ENCODE results near the gene KAT2B. TPM values are rescaled to one million over a fixed set of nuclear protein-coding genes. Genes with fewer than 3 reads are reported as not detected.

Gene KAT2B
- total RNA-seq, 5 donors from 2014 or later (not counting 1 experiment from before 2014, with no cell fraction given) = 49.5 to 98.8 (median 80.8) TPM

DNA sequence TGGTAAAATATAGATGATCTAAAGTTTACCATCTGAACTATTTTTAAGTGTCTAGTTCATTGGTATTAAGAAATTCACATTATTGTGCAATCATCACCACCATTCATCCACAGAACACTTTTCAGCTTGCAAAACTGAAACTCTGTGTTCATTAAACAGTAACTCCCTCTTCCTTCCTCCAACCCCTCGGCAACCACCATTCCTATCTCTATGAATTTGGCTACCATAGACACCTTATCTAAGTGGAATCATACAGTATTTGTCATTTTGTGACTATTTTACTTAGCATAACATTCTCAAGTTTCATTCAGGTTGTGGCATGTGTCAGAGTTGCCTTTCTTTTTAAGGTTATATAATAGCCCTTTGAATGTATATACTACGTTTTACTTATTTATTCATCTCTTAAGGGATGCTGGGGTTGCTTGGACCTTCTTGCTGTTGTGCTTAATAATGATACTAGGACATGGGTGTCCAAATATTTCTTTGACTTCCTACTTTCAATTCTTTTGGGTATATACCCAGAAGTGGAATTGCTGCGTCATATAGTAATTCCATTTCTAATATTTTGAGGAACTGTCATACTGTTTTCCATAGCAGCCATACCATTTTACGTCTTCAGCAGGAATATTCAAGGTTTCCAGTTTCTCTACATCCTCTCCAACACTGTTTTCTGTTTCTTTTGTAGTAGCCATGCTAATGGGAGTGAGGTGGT, 20.9 kb downstream of the KAT2B start:
- ChIA-PET CTCF (no interaction called here), POLR2A (interaction anchor here in 1 of 2 donors (0.6 kb wide), 1 partner anchor 17 kb away, joined by 4 read pairs; no protein-coding TSS in a partner anchor)
- WGBS (ENCODE audit: insufficient coverage) = no CpG with 5 or more reads among the region's 4 CpGs
- no peak overlapping the region for H3K4me3 ChIP-seq (ENCODE audit: control insufficient read depth in 1 of 2, extremely low read depth in 1 of 2, low read length in 1 of 2)
- H3K9me3 Mint-ChIP-seq = no peaks in the 10 kb centered on the region
- H3K27me3 Mint-ChIP-seq = no peaks in the 10 kb centered on the region
- peak in 1 of 4 experiments; percentile 48 for ATAC-seq (replicated peaks in 1 of 4)
- H3K36me3 ChIP-seq (ENCODE audit: control insufficient read depth in 2 of 2, extremely low read depth in 1 of 2, insufficient read depth in 1 of 2, low read length in 1 of 2) = no peaks in the 10 kb centered on the region
- H3K36me3 Mint-ChIP-seq = peaks cover 6% of the 10 kb centered on the region
- no peaks in the 10 kb centered on the region for H3K9me3 ChIP-seq
- H3K4me1 Mint-ChIP-seq = peaks cover 53 to 60% (median 54%) of the 10 kb centered on the region in 3 donors
- H3K4me1 ChIP-seq (ENCODE audit: control insufficient read depth in 1 of 2, extremely low read depth in 1 of 2, insufficient read depth in 2 of 2, low read length in 2 of 2) = peaks cover 3 to 38% of the 10 kb centered on the region in 2 experiments
- H3K27me3 ChIP-seq (replicated peaks in 1 of 2; ENCODE audit: control insufficient read depth in 2 of 2, extremely low read depth in 1 of 2, insufficient read depth in 2 of 2, low read length in 1 of 2) = no peaks in the 10 kb centered on the region
- DNase-seq = peak in 1 of 35 experiments; percentile 26
- peak overlapping the region; percentile 31 to 55 for H3K27ac Mint-ChIP-seq
- H3K27ac ChIP-seq (ENCODE audit: low read length) = peak overlapping the region; percentile 41
- peak overlapping the region; percentile 1 to 43 (median 33) for H3K4me3 Mint-ChIP-seq

DNA sequence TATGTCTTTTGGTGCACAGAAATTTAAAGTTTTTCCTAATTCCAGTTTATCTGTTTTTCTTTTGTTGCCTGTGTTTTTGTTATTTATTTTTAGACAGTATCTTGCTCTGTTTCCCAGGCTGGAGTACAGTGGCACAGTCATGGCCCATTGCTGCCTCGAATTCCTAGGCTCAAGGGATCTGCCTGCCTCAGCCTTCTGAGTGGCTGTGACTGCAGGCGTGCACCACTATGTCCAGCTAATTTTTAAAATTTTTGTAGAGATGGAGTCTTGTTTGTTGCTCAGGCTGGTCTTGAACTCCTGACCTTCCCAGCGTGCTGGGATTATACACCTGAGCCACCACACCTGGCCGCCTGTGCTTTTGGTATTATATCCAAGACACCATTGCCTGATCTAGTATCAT, 22.8 kb downstream of the KAT2B start:
- H3K27me3 ChIP-seq (replicated peaks in 1 of 2; ENCODE audit: control insufficient read depth in 2 of 2, extremely low read depth in 1 of 2, insufficient read depth in 2 of 2, low read length in 1 of 2) = no peaks in the 10 kb centered on the region
- ChIA-PET POLR2A (no interaction called here), CTCF (interaction anchor here in 1 of 2 donors (1.5 kb wide), 1 partner anchor 22 kb away, joined by 3 read pairs; no protein-coding TSS in a partner anchor)
- H3K36me3 ChIP-seq (ENCODE audit: control insufficient read depth in 2 of 2, extremely low read depth in 1 of 2, insufficient read depth in 1 of 2, low read length in 1 of 2) = no peaks in the 10 kb centered on the region
- Mint-ChIP-seq H3K27me3 (no peaks in the 10 kb centered on the region), H3K9me3 (no peaks in the 10 kb centered on the region), H3K36me3 (peaks cover 6% of the 10 kb centered on the region), H3K27ac (no peak overlapping the region), H3K4me3 (no peak overlapping the region), H3K4me1 (peaks cover 60 to 69% (median 64%) of the 10 kb centered on the region in 3 donors)
- H3K4me3 ChIP-seq (ENCODE audit: control insufficient read depth in 1 of 2, extremely low read depth in 1 of 2, low read length in 1 of 2) = no peak overlapping the region
- no peak overlapping the region for H3K27ac ChIP-seq (ENCODE audit: low read length)
- H3K9me3 ChIP-seq = no peaks in the 10 kb centered on the region
- WGBS (ENCODE audit: insufficient coverage) = 100% methylated on average over 1 of the region's 4 CpGs
- peaks cover 3 to 32% of the 10 kb centered on the region in 2 experiments for H3K4me1 ChIP-seq (ENCODE audit: control insufficient read depth in 1 of 2, extremely low read depth in 1 of 2, insufficient read depth in 2 of 2, low read length in 2 of 2)
- DNase-seq = no peak
- no peak for ATAC-seq (replicated peaks in 1 of 4)

DNA sequence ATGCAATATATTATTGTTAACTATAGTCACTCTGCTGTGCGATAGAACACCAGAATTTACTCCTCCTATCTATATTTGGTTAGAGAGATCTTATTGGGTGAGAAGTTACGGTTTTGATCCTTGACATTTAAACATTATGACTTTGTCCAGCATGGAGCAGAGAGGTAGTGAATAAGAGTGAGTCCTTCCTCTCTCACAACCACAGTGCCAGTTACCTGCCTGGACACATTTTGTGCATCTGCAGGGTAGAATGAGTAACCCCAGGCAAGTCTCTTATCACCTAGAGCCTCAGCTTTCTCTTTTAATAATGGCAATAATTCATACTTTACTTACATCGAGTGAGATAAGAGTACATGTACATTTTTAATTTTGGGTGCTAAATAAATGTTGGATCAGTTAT, 24.1 kb downstream of the KAT2B start:
- Mint-ChIP-seq H3K27me3 (no peaks in the 10 kb centered on the region), H3K4me1 (peaks cover 69 to 78% (median 77%) of the 10 kb centered on the region in 3 donors), H3K27ac (peak overlapping the region in 1 of 2 donors; percentile 15), H3K9me3 (no peaks in the 10 kb centered on the region), H3K4me3 (no peak overlapping the region), H3K36me3 (peaks cover 17% of the 10 kb centered on the region)
- H3K36me3 ChIP-seq (ENCODE audit: control insufficient read depth in 2 of 2, extremely low read depth in 1 of 2, insufficient read depth in 1 of 2, low read length in 1 of 2) = no peaks in the 10 kb centered on the region
- no peaks in the 10 kb centered on the region for H3K9me3 ChIP-seq
- H3K27me3 ChIP-seq (replicated peaks in 1 of 2; ENCODE audit: control insufficient read depth in 2 of 2, extremely low read depth in 1 of 2, insufficient read depth in 2 of 2, low read length in 1 of 2) = no peaks in the 10 kb centered on the region
- H3K4me3 ChIP-seq (ENCODE audit: control insufficient read depth in 1 of 2, extremely low read depth in 1 of 2, low read length in 1 of 2) = no peak overlapping the region
- H3K27ac ChIP-seq (ENCODE audit: low read length) = peak overlapping the region; percentile 21
- no CpG with 5 or more reads among the region's 3 CpGs for WGBS (ENCODE audit: insufficient coverage)
- CTCF ChIA-PET = interaction anchor here in 1 of 2 donors (1.5 kb wide), 1 partner anchor 23 kb away, joined by 3 read pairs; no protein-coding TSS in a partner anchor
- no peak for ATAC-seq (replicated peaks in 1 of 4)
- DNase-seq = no peak
- POLR2A ChIA-PET = no interaction called here
- H3K4me1 ChIP-seq (ENCODE audit: control insufficient read depth in 1 of 2, extremely low read depth in 1 of 2, insufficient read depth in 2 of 2, low read length in 2 of 2) = peaks cover 3 to 36% of the 10 kb centered on the region in 2 experiments

DNA sequence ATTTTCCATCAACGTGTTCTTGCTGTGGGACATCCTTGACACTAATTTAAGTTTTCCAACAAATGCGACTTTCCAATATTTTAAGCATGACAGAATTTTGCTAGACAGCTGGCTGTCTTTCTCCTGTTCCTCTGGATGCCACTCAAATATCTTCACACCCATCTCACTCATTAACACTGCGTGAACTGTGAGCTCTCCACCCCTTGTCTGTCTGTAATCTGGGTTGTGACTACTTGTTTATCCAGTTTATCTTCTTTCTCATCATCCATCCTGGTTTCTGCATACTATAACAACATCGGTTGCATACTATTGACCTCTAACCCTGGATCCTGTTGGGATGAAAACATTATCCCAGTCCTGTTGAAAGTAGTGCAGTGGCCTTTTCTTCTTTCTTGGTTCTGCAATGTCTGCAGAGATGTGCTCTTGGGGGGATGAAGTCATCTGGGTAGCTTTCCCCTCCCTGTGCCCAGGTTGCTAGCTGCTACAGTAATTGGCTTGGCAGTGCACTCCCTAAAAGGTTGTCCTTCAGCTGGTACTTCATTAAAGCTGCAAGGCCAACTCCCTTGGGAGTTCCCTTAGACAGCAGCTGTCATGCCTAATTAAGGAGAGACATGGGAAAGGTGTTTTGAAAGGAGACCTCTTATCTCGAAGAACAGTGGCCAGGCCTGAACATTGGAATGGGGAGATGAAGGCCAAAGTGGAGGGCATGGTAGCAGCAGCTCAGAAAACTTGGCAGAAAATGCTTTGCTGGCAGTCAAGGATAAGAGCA, 24.7 kb downstream of the KAT2B start:
- H3K27me3 ChIP-seq (replicated peaks in 1 of 2; ENCODE audit: control insufficient read depth in 2 of 2, extremely low read depth in 1 of 2, insufficient read depth in 2 of 2, low read length in 1 of 2) = no peaks in the 10 kb centered on the region
- CTCF ChIA-PET = no interaction called here
- H3K4me1 ChIP-seq (ENCODE audit: control insufficient read depth in 1 of 2, extremely low read depth in 1 of 2, insufficient read depth in 2 of 2, low read length in 2 of 2) = peaks cover 3 to 42% of the 10 kb centered on the region in 2 experiments
- H3K4me3 ChIP-seq (ENCODE audit: control insufficient read depth in 1 of 2, extremely low read depth in 1 of 2, low read length in 1 of 2) = no peak overlapping the region
- Mint-ChIP-seq H3K27me3 (no peaks in the 10 kb centered on the region), H3K4me1 (peaks cover 68 to 79% (median 78%) of the 10 kb centered on the region in 3 donors), H3K36me3 (peaks cover 17% of the 10 kb centered on the region), H3K9me3 (no peaks in the 10 kb centered on the region), H3K27ac (peak overlapping the region; percentile 2 to 45), H3K4me3 (no peak overlapping the region)
- ATAC-seq (replicated peaks in 1 of 4) (no peak), DNase-seq (no peak)
- WGBS (ENCODE audit: insufficient coverage) = 100% methylated on average over 3 of the region's 5 CpGs
- H3K9me3 ChIP-seq = no peaks in the 10 kb centered on the region
- peaks cover 0 to 2% of the 10 kb centered on the region in 2 donors for H3K36me3 ChIP-seq (ENCODE audit: control insufficient read depth in 2 of 2, extremely low read depth in 1 of 2, insufficient read depth in 1 of 2, low read length in 1 of 2)
- H3K27ac ChIP-seq (ENCODE audit: low read length) = peak overlapping the region; percentile 21
- POLR2A ChIA-PET = no interaction called here

DNA sequence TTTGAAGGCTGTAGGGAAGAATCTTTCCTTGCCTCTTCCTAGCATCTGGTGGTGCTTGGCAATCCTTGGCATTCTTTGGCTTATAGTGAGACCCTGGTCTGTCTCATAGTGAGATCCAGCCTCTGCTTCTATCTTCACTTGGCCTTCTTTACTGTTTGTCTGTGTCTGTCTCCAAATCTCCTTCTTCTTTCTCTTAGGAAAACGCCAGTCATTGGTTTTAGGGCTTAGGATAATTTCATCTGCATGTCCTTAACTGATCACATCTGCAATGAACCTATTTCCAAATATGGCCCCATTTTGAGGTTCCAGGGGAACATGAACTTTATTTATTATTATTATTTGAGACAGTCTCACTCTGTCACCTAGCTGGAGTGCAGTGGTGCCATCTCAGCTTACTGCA, 25.8 kb downstream of the KAT2B start:
- H3K36me3 ChIP-seq (ENCODE audit: control insufficient read depth in 2 of 2, extremely low read depth in 1 of 2, insufficient read depth in 1 of 2, low read length in 1 of 2) = peaks cover 0 to 2% of the 10 kb centered on the region in 2 donors
- ChIA-PET POLR2A (no interaction called here), CTCF (no interaction called here)
- H3K4me1 ChIP-seq (ENCODE audit: control insufficient read depth in 1 of 2, extremely low read depth in 1 of 2, insufficient read depth in 2 of 2, low read length in 2 of 2) = peaks cover under 1 to 35% of the 10 kb centered on the region in 2 experiments
- Mint-ChIP-seq H3K27me3 (no peaks in the 10 kb centered on the region), H3K9me3 (no peaks in the 10 kb centered on the region), H3K4me3 (no peak overlapping the region), H3K36me3 (peaks cover 16% of the 10 kb centered on the region), H3K4me1 (peaks cover 58 to 71% (median 70%) of the 10 kb centered on the region in 3 donors), H3K27ac (no peak overlapping the region)
- H3K27ac ChIP-seq (ENCODE audit: low read length) = no peak overlapping the region
- H3K4me3 ChIP-seq (ENCODE audit: control insufficient read depth in 1 of 2, extremely low read depth in 1 of 2, low read length in 1 of 2) = no peak overlapping the region
- H3K9me3 ChIP-seq = no peaks in the 10 kb centered on the region
- no peaks in the 10 kb centered on the region for H3K27me3 ChIP-seq (replicated peaks in 1 of 2; ENCODE audit: control insufficient read depth in 2 of 2, extremely low read depth in 1 of 2, insufficient read depth in 2 of 2, low read length in 1 of 2)
- no peak for ATAC-seq (replicated peaks in 1 of 4)
- DNase-seq = no peak
- WGBS (ENCODE audit: insufficient coverage) = no CpG with 5 or more reads among the region's 1 CpG

DNA sequence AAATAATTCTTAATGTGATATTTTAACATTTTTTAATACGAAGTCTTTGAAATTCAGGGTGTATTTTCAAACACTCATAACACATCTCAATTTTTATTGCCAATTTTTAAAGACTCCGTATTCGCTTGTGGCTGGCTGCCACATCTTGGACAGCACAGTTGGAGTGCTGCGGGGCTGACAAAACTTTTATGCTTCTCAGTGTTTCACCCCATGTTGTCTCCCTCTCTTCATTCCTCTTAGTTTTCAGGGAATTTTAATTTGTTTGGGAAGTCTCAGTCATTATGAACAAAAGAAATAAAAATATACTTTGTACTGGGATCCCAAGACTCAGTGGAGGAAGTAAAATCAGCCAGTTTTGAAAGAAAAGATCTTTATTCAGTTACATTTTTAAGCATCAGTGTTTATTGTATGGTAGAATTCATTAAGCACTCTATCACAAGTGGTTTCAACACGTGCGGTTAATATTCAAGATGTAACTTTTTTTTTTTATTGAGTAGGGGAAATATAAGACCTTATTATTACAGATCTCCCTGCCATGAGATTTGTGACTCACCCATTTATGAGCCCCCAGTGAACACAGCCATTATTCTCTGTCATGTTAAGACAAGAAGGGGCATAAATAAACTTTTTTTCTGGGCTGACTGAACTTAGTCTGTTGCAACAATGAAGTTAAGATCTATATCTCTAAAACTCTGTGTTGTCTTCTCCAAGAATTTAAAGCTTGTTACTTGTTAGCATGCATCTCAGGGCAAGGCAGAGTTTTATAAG, 26.8 kb downstream of the KAT2B start:
- no peak for DNase-seq
- no peak for ATAC-seq (replicated peaks in 1 of 4)
- peaks cover 25% of the 10 kb centered on the region for H3K36me3 Mint-ChIP-seq
- Histone ChIP-seq H3K9me3 (no peaks in the 10 kb centered on the region), H3K27ac (ENCODE audit: low read length) (no peak overlapping the region), H3K4me3 (ENCODE audit: control insufficient read depth in 1 of 2, extremely low read depth in 1 of 2, low read length in 1 of 2) (no peak overlapping the region), H3K4me1 (ENCODE audit: control insufficient read depth in 1 of 2, extremely low read depth in 1 of 2, insufficient read depth in 2 of 2, low read length in 2 of 2) (peaks cover 0 to 37% of the 10 kb centered on the region in 2 experiments), H3K36me3 (ENCODE audit: control insufficient read depth in 2 of 2, extremely low read depth in 1 of 2, insufficient read depth in 1 of 2, low read length in 1 of 2) (peaks cover 4 to 6% of the 10 kb centered on the region in 2 donors), H3K27me3 (replicated peaks in 1 of 2; ENCODE audit: control insufficient read depth in 2 of 2, extremely low read depth in 1 of 2, insufficient read depth in 2 of 2, low read length in 1 of 2) (no peaks in the 10 kb centered on the region)
- H3K4me3 Mint-ChIP-seq = no peak overlapping the region
- H3K27ac Mint-ChIP-seq = no peak overlapping the region
- no CpG with 5 or more reads among the region's 6 CpGs for WGBS (ENCODE audit: insufficient coverage)
- peaks cover 54 to 74% (median 66%) of the 10 kb centered on the region in 3 donors for H3K4me1 Mint-ChIP-seq
- H3K9me3 Mint-ChIP-seq = no peaks in the 10 kb centered on the region
- no peaks in the 10 kb centered on the region for H3K27me3 Mint-ChIP-seq
- CTCF ChIA-PET = interaction anchor here in 1 of 2 donors (0.7 kb wide), 1 partner anchor 136 kb away, joined by 3 read pairs; no protein-coding TSS in a partner anchor
- POLR2A ChIA-PET = interaction anchor here in 1 of 2 donors (0.7 kb wide), 1 partner anchor 24 kb away, joined by 3 read pairs; no protein-coding TSS in a partner anchor

All from T-cell (primary cell).